Mammary epithelial cell (primary cell): ENCODE measurements around the gene ZNF281.

ENCODE experiments used
- EZH2 ChIP-seq: IDR thresholded peaks from 2 replicates; pipeline ENCODE4 v1.6.1; 2012; ENCODE audit warnings: low read length, inconsistent platforms, borderline replicate concordance
- TF ChIP-seq, protein P1 (sequence below), 2 donors: IDR thresholded peaks in 1 of 2; conservative IDR thresholded peaks in 1 of 2; 2 replicates each; pipeline ENCODE4 v1.5.1; 2011 to 2012; ENCODE audit warnings: inconsistent platforms in 2 of 2, low read length in 2 of 2, mild to moderate bottlenecking in 2 of 2, control low read depth in 1 of 2, low read depth in 1 of 2; ENCODE audit not compliant: insufficient read depth in 1 of 2; ENCODE audit errors: extremely low read depth in 1 of 2

DNA sequence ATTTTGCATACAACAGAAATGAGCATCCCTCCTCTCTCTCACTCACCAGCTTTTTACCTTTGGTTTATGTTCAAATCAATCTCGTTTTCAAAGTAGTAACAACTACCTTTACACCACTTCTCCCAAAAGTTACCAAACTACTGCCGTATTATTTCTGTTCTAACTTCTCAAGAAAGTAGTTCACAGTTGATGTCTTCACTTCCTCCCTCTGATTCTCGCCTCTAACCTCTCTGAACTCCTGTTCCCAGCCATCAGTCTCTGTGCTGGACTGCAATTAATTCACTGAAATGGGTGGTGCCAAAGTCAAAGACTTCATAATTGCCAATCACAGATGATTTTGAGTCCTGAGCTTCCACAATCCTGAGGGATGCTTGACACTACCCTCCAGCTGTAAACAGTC is 54.0 kb downstream of the ZNF281 start:
- TF ChIP-seq, protein P1, sequence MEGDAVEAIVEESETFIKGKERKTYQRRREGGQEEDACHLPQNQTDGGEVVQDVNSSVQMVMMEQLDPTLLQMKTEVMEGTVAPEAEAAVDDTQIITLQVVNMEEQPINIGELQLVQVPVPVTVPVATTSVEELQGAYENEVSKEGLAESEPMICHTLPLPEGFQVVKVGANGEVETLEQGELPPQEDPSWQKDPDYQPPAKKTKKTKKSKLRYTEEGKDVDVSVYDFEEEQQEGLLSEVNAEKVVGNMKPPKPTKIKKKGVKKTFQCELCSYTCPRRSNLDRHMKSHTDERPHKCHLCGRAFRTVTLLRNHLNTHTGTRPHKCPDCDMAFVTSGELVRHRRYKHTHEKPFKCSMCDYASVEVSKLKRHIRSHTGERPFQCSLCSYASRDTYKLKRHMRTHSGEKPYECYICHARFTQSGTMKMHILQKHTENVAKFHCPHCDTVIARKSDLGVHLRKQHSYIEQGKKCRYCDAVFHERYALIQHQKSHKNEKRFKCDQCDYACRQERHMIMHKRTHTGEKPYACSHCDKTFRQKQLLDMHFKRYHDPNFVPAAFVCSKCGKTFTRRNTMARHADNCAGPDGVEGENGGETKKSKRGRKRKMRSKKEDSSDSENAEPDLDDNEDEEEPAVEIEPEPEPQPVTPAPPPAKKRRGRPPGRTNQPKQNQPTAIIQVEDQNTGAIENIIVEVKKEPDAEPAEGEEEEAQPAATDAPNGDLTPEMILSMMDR (conservative IDR thresholded peaks at IDR 0.05 in 1 of 2, IDR thresholded peaks at IDR 0.05 in 1 of 2; ENCODE audit: extremely low read depth in 1 of 2, insufficient read depth in 1 of 2, low read depth in 1 of 2, low read length in 2 of 2): no peak
- TF ChIP-seq EZH2: no peak
